Measurements from ENCODE around the gene TRPM1. TPM values are rescaled to one million over a fixed set of nuclear protein-coding genes. Genes with fewer than 3 reads are reported as not detected.

TRPM1 gene
- total RNA-seq, 2 donors from 2014 or later, result not detected

DNA sequence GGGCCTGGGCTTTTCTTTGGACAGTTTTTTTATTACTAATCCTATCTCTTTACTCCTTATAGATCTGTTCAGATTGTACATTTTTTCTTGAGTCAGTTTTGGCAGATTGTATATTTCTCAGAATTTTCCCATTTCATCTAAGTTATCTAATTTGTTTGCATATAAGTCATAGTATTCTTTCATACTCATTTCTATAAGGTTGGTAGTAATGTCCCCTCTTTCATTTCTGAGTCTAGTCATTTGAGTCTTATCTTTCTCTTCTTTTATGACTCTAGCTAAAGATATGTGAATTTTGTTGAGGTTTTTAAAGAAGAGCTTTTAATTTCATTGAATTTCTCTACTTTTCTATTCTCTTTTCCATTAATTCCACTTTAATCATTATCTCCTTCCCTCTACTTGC is 27.2 kb downstream of the TRPM1 start:
- Mint-ChIP-seq H3K36me3 (ENCODE audit: low read depth) (no peaks in the 10 kb centered on the region), H3K27ac (no peak overlapping the region), H3K9me3 (no peaks in the 10 kb centered on the region), H3K27me3 (ENCODE audit: insufficient read depth) (peaks cover 5% of the 10 kb centered on the region), H3K4me1 (peaks cover 11% of the 10 kb centered on the region), H3K4me3 (no peak overlapping the region)
- H3K27me3 ChIP-seq (ENCODE audit: control insufficient read depth, insufficient read depth, low read length, poor library complexity, severe bottlenecking), result no peaks in the 10 kb centered on the region
- H3K9me3 ChIP-seq (ENCODE audit: control insufficient read depth, low read length), result no peaks in the 10 kb centered on the region
- H3K4me3 ChIP-seq (ENCODE audit: low read length), result no peak overlapping the region
- H3K4me1 ChIP-seq (ENCODE audit: control insufficient read depth, insufficient read depth, low read length), result no peaks in the 10 kb centered on the region
- H3K9ac ChIP-seq (ENCODE audit: extremely low read depth, low read length, poor library complexity, severe bottlenecking), result no peak overlapping the region
- TF ChIP-seq, protein P1, sequence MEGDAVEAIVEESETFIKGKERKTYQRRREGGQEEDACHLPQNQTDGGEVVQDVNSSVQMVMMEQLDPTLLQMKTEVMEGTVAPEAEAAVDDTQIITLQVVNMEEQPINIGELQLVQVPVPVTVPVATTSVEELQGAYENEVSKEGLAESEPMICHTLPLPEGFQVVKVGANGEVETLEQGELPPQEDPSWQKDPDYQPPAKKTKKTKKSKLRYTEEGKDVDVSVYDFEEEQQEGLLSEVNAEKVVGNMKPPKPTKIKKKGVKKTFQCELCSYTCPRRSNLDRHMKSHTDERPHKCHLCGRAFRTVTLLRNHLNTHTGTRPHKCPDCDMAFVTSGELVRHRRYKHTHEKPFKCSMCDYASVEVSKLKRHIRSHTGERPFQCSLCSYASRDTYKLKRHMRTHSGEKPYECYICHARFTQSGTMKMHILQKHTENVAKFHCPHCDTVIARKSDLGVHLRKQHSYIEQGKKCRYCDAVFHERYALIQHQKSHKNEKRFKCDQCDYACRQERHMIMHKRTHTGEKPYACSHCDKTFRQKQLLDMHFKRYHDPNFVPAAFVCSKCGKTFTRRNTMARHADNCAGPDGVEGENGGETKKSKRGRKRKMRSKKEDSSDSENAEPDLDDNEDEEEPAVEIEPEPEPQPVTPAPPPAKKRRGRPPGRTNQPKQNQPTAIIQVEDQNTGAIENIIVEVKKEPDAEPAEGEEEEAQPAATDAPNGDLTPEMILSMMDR (conservative IDR thresholded peaks at IDR 0.05), result no peak
- no peak overlapping the region for H3K27ac ChIP-seq (ENCODE audit: low read depth, low read length)
- no peaks in the 10 kb centered on the region for H3K36me3 ChIP-seq (ENCODE audit: control insufficient read depth, insufficient read depth, low read length)
- no peak for DNase-seq

DNA sequence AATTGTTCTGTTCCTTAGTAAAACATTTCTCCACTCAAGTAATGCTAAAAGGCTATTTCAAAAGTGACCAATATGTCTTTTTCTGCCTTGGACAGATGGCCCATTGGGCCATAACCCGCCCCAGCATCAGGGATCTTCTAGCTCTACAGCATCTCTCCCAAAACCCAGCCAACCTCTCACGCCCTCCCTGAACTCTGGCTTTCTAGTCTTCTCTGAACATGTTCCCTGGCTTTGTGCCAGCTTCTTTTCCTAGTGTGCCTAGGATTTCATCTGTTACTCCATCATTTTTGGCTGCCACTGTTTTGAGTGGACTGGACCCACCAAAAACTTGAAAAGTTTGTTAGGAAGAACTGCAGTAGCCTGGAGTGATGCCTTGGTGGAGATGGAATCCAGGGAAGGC is 30.7 kb downstream of the TRPM1 start:
- H3K9me3 Mint-ChIP-seq, result no peaks in the 10 kb centered on the region
- Histone ChIP-seq H3K9ac (ENCODE audit: extremely low read depth, low read length, poor library complexity, severe bottlenecking) (no peak overlapping the region), H3K27me3 (ENCODE audit: control insufficient read depth, insufficient read depth, low read length, poor library complexity, severe bottlenecking) (no peaks in the 10 kb centered on the region), H3K4me1 (ENCODE audit: control insufficient read depth, insufficient read depth, low read length) (no peaks in the 10 kb centered on the region), H3K36me3 (ENCODE audit: control insufficient read depth, insufficient read depth, low read length) (no peaks in the 10 kb centered on the region), H3K4me3 (ENCODE audit: low read length) (no peak overlapping the region), H3K9me3 (ENCODE audit: control insufficient read depth, low read length) (no peaks in the 10 kb centered on the region), H3K27ac (ENCODE audit: low read depth, low read length) (no peak overlapping the region)
- H3K4me3 Mint-ChIP-seq, result no peak overlapping the region
- WGBS, 2 experiments (ENCODE audit: insufficient coverage in 1 of 2, insufficient read length in 1 of 2), result 85 to 100% methylated on average over 2 of the region's 2 CpGs
- peaks cover 2% of the 10 kb centered on the region for H3K4me1 Mint-ChIP-seq
- no peak for DNase-seq
- H3K36me3 Mint-ChIP-seq (ENCODE audit: low read depth), result no peaks in the 10 kb centered on the region
- no peaks in the 10 kb centered on the region for H3K27me3 Mint-ChIP-seq (ENCODE audit: insufficient read depth)
- TF ChIP-seq, protein P1 (conservative IDR thresholded peaks at IDR 0.05), result no peak
- H3K27ac Mint-ChIP-seq, result no peak overlapping the region

DNA sequence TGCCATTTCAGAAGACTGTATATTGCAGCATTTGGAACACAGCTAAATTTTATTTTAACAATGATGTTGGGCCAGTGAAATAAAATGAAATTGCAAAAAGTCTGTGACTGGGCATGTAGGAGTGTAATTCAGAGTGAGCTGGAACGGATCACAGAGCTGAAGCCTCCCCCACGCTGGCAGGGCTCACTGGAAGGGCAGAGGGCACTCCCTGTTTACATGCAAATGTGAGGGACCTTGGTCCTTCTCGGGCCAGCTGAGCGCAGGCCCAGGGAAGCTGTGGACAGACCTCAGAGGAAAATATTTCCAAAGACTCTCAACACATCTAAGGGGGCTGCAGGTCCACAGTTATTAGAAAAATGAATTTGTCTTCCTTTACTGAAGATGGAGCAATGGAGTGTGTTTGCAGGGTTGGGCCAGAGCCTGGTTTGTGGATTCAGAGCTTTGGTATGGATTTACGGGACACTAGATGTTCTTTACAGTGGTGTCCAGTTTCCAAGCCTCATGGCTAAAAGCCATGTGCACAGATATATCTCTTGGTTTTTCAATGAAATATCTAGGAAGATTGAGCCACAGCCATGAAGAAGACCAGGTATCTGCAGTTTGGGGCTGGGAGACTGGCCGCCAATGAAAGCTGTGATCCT is 32.0 kb downstream of the TRPM1 start:
- no peaks in the 10 kb centered on the region for H3K4me1 Mint-ChIP-seq
- H3K9me3 ChIP-seq (ENCODE audit: control insufficient read depth, low read length), result no peaks in the 10 kb centered on the region
- no peaks in the 10 kb centered on the region for H3K36me3 Mint-ChIP-seq (ENCODE audit: low read depth)
- H3K27me3 Mint-ChIP-seq (ENCODE audit: insufficient read depth), result no peaks in the 10 kb centered on the region
- no peaks in the 10 kb centered on the region for H3K36me3 ChIP-seq (ENCODE audit: control insufficient read depth, insufficient read depth, low read length)
- H3K4me1 ChIP-seq (ENCODE audit: control insufficient read depth, insufficient read depth, low read length), result no peaks in the 10 kb centered on the region
- TF ChIP-seq, protein P1 (conservative IDR thresholded peaks at IDR 0.05), result no peak
- H3K4me3 ChIP-seq (ENCODE audit: low read length), result no peak overlapping the region
- no peaks in the 10 kb centered on the region for H3K27me3 ChIP-seq (ENCODE audit: control insufficient read depth, insufficient read depth, low read length, poor library complexity, severe bottlenecking)
- no peak overlapping the region for H3K27ac ChIP-seq (ENCODE audit: low read depth, low read length)
- H3K4me3 Mint-ChIP-seq, result no peak overlapping the region
- 85 to 100% methylated on average over 2 to 6 of the region's 6 CpGs for WGBS, 2 experiments (ENCODE audit: insufficient coverage in 1 of 2, insufficient read length in 1 of 2)
- H3K9ac ChIP-seq (ENCODE audit: extremely low read depth, low read length, poor library complexity, severe bottlenecking), result no peak overlapping the region
- no peak for DNase-seq
- H3K27ac Mint-ChIP-seq, result no peak overlapping the region
- no peaks in the 10 kb centered on the region for H3K9me3 Mint-ChIP-seq

Measured in endodermal cell (in vitro differentiated cells).